ENCODE measurements around the gene AGR2.
"Not testable (repeated sequence)": the region's sequence is repeated elsewhere in the genome, so short reads cannot be mapped to it uniquely, and the experiment has no call there.

Gene AGR2

GRCh38 chr7:16804674-16805439 is at the start of gene AGR2:
Gene AGR2, minus strand, starts transcription at chr7:16804999. Its CDS starts 3,203 bp downstream, at chr7:16801796.
- no peak for DNase-seq (ENCODE audit: low read depth in 2 of 2, low spot score in 1 of 2)

DNA sequence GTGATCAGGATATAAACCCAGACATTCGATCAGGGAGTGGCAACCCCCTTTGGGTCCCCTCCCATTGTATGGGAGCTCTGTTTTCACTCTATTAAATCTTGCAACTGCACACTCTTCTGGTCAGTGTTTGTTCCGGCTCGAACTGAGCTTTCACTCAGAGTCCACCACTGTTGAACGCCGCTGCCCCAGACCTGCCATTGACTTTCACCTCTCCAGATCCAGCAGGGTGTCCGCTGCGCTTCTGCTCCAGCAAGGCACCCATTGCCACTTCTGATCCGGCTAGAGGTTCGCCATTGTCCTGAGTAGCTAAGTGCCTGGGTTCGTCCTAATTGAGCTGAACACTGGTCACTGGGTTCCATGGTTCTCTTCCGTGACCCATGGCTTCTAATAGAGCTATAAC is 48.4 kb upstream of the AGR2 start:
- DNase-seq (ENCODE audit: low read depth in 2 of 2, low spot score in 1 of 2) = not testable (repeated sequence)

- DNase-seq (ENCODE audit: low read depth in 2 of 2, low spot score in 1 of 2) = no peak
These were observed 47.0 kb upstream of the AGR2 start for GRCh38 chr7:16851829-16852228.

DNA sequence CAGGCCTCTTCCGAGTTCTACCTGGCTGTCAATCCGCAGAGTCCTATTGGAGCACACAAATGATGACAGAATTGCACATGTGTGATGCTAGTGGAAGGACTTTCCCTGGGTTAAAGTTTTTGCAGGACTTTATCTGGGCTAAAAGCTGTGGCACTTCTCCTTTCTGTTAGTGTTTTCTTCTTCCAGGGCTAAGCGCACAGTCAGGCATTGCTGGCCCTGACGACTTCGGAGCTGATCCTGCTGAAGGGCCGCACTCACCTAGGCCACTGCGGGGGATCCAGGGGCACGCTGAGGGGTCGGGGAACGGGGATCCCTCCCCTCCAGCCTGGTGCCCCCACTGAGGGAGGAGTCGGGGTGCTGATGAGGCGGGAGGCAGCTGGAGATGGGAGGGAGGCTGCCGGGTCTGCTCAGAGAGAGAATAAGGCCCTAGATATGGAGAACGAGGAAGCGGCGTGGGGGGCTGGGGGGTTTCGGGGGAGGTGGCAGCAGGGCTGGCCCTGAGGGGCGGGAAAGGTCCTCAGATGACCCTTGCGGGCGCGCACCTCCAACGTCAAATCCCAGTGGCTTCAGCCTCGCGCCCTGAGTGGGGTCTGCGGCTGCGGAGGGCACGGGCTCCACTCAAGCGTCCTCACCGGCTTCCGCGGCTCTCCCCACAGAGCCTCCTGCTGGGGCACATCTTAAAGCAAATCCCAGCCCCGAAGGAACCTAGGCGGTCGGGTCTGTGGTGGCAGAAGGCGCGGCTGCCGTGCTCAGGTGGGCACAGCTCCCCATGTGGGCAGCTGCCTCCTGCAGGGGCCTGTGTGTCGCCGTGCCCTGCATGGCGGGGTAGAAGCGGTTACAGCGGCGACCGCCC is 46.0 kb upstream of the AGR2 start:
- DNase-seq (ENCODE audit: low read depth in 2 of 2, low spot score in 1 of 2) = no peak

DNA sequence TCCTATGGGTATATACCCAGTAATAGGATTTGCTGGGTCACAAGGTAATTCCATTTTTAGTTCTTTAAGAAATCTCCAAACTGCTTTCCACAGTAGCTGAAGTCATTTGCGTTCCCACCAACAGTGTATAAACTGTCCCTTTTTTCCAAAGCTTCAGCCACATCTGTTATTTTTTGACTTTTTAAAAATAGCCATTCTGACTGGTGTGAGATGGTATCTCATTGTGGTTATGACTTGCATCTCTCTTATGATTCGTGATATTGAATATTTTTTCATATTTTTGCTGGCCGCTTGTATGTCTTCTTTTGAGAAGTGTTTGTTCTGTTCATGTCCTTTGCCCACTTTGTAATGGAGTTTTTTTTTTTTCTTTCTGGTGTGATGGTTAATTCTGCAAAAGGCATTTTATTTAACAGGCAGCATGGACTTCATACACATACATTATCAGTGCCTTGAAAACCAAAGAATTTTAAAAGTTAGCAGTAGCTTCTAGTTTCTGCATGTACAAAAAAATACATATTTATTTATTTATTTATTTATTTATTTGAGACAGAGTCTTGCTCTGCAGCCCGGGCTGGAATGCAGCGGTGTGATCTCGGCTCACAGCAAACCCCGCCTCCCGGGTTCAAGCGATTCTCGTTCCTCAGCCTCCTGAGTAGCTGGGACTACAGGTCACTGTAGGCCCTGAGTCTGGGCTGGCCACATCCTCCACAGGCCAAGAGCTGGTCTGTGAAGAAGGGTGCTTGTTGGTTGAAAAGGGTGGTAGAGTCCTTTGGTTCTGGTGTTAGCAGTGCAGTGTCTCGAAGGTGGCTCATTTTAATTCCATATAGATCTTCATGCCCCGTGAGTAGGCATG is 44.7 kb upstream of the AGR2 start:
- no peak for DNase-seq (ENCODE audit: low read depth in 2 of 2, low spot score in 1 of 2)

DNA sequence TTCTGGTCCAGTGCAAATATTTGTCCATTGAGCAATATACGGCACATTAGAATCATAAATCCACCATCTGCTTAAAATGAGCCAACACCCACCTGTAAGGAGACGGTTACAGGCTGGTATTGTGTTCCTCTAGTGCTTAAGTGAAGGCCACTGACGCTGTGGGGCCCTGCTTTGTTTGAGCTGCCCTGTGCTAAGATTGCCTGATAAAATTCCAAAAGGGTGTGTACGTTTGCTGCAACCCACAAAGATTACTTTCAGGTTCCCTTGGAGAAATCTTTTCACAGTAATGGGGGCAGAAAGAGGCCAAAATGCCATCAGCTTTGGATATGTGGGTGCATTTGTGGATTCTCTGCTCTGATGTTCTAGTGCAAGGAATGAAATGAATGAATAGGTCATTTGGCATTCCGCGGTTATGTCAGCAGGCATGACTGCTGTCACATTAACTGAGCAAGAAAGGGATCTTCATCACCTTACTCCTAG is 42.6 kb upstream of the AGR2 start:
- no peak for DNase-seq (ENCODE audit: low read depth in 2 of 2, low spot score in 1 of 2)

DNA sequence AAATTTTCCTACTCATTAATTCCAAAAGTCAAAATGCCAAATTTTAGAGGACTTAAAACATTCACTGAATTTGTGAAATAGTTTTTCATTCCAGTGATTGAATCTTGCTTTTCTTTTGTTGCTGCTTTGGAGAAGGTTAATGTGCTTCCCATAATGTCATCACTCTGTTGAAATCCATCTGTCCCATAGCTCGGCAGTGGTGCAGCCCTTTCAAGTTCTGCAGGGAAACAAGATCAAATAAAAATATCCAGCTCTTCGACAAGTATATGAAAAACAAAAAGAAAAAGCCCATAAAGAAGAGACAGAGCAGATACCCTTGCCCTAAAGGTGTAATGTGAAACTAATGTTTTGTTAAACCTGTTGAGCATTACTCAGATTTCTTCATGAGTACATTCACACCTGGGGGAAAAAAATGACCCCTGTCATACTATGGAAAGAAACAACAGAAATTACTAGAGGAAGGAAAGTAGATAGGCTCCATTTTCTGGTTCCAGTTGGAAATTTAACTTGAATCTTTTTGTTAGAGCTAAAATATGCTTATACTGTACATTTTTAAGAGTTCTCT is 41.9 kb upstream of the AGR2 start:
- DNase-seq (ENCODE audit: low read depth in 2 of 2, low spot score in 1 of 2) = no peak

GRCh38 chr7:16845746-16846145 is 40.9 kb upstream of the AGR2 start:
- DNase-seq (ENCODE audit: low read depth in 2 of 2, low spot score in 1 of 2) = no peak

DNA sequence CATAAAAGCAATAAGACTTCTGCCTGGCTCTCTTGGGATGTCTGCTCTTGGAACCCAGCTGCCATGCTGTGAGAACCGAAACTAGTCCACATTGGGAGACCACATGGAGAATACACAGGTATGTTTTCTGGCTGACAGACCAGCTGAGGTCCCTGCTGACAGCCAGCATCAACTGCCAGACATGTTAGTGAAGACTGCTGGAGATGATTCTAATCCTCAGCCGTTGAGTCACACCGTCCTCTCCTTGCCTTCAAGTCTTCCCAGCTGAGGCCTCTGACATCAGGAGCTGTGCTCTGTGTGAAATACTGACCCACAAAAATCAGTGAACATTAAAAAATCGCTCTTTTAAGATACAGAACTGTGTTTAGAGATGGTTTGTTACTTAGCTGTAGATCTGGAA is 36.9 kb upstream of the AGR2 start:
- DNase-seq (ENCODE audit: low read depth in 2 of 2, low spot score in 1 of 2) = no peak

GRCh38 chr7:16840094-16840493 is 35.3 kb upstream of the AGR2 start:
- DNase-seq (ENCODE audit: low read depth in 2 of 2, low spot score in 1 of 2) = no peak

DNA sequence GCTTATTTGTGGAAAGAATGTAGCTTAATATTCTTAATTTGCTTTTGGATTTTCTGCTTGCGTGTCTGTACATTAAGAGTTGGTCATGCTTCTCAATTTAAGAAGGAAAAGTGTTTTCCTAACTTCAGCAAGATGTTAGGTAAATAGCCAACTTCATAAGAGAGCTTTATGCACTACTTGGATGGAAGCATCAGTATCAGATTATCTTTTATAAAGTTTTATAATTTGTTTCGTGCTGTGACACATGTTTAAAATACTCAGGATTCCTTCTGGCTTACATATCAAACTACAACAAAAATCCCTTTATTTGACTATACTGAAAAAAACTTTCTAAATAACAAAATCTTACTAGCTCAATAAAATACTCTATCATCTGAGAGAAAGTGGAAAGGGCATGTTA is 34.8 kb upstream of the AGR2 start:
- no peak for DNase-seq (ENCODE audit: low read depth in 2 of 2, low spot score in 1 of 2)

- DNase-seq (ENCODE audit: low read depth in 2 of 2, low spot score in 1 of 2) = no peak
These were observed 34.1 kb upstream of the AGR2 start for GRCh38 chr7:16838891-16839290.

- no peak for DNase-seq (ENCODE audit: low read depth in 2 of 2, low spot score in 1 of 2)
These were observed 33.6 kb upstream of the AGR2 start for GRCh38 chr7:16838386-16838785.

DNA sequence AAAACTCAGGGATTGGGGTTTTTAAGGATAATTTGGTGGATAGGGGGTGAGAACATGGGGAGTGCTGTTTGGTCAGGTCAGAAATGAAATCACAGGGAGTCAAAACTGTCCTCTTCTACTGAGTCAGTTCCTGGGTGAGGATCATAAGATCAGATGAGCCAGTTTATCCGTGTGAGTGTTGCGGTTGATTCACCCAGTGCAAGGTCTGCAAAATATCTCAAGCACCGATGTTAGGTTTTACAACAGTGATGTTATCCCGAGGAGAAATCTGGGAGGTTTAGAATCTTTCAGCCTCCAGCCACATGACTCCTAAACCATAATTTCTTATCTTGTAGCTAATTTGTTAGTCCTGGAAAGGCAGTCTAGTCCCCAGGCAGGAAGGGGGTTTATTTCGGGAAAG is 31.7 kb upstream of the AGR2 start:
- no peak for DNase-seq (ENCODE audit: low read depth in 2 of 2, low spot score in 1 of 2)

GRCh38 chr7:16833373-16833772 is 28.6 kb upstream of the AGR2 start:
- DNase-seq (ENCODE audit: low read depth in 2 of 2, low spot score in 1 of 2) = no peak

GRCh38 chr7:16826060-16826459 is 21.3 kb upstream of the AGR2 start:
- no peak for DNase-seq (ENCODE audit: low read depth in 2 of 2, low spot score in 1 of 2)

- no peak for DNase-seq (ENCODE audit: low read depth in 2 of 2, low spot score in 1 of 2)
These were observed 17.2 kb upstream of the AGR2 start for GRCh38 chr7:16822029-16822428.

GRCh38 chr7:16818732-16819131 is 13.9 kb upstream of the AGR2 start:
- DNase-seq (ENCODE audit: low read depth in 2 of 2, low spot score in 1 of 2) = no peak

GRCh38 chr7:16817536-16817935 is 12.7 kb upstream of the AGR2 start:
- no peak for DNase-seq (ENCODE audit: low read depth in 2 of 2, low spot score in 1 of 2)

DNA sequence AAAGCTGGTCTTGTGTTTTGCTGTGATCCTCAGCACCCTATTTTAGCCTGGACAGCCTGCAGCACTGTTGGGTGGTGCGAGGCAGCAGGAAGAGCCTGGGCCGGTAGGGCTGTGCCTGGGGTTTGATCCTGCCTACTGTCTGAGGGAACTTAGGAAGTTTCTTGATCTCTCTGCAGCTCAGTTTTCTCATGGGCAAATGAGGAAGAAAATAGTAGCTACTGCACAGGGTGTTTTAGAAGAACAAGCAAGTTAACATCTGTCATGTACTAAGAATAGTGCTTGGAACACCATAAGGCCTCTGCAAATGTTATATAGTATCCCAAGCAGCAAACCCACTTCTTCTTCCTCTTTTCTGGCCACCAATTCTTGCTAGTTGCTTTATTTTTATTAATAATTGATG is 12.0 kb upstream of the AGR2 start:
- no peak for DNase-seq (ENCODE audit: low read depth in 2 of 2, low spot score in 1 of 2)

- no peak for DNase-seq (ENCODE audit: low read depth in 2 of 2, low spot score in 1 of 2)
These were observed 10.2 kb upstream of the AGR2 start for GRCh38 chr7:16815001-16815400.
